Stimulated activated naive CD8-positive, alpha-beta T cell treated with anti-CD3 and anti-CD28 coated beads, Interleukin-15, Interleukin-2, amounts not matched to agents 100 U/mL and 50 U/mL, for 24 hours (primary cell): ENCODE results near the gene PGM2.
A peak's percentile ranks its signal among the peaks of the same experiment; 100 is the strongest.
"Not testable (repeated sequence)": the region's sequence is repeated elsewhere in the genome, so short reads cannot be mapped to it uniquely, and the experiment has no call there.

Experiments
- ATAC-seq: fragments of 150-1000 bp; cut with Tn5 transposase; one replicate; pipeline ENCODE4 v1.10.0; 2021
- DNase-seq: peaks from one replicate; pipeline ENCODE4 v3.0.0; 2021

Gene PGM2

DNA sequence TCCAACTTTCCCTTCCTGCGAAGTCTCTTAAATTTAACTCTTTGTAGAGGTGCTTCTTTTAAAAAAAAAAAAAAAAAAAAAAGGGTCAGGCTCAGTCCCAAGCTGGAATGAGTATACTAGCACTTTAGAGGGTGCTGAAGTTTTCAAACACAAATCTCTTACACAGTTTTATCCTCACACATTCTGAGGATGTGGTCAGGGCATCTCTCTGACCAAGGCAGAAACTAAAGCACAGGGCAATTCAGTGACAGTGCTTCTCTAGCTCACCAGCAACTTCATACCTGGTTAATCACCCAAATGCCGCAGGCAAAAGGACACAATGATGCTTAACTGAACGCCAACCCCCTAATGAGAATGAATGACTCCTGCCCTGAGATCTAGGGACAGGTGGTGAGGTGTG lies 9.8 kb upstream of the PGM2 start:
- no peak for DNase-seq
- no peak for ATAC-seq

DNA sequence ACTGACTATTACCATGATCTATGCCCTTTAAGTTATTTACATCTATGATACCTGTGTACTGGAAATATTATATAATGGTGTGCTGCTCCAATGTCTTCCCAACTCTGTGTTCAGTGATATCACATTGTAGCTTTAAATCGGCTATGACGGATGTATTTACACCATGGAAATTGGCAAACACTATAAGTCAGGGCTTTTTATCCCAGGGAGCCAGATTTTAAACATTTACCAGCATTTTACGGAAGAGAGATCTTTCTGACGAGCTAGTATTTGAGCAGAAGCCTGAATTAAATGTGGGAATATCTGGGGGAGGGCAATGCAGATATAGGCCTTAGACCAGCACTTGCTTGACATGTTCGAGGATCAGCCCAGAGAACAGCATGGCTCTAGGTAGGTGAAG lies 7.7 kb upstream of the PGM2 start:
- ATAC-seq, result no peak
- DNase-seq, result no peak

DNA sequence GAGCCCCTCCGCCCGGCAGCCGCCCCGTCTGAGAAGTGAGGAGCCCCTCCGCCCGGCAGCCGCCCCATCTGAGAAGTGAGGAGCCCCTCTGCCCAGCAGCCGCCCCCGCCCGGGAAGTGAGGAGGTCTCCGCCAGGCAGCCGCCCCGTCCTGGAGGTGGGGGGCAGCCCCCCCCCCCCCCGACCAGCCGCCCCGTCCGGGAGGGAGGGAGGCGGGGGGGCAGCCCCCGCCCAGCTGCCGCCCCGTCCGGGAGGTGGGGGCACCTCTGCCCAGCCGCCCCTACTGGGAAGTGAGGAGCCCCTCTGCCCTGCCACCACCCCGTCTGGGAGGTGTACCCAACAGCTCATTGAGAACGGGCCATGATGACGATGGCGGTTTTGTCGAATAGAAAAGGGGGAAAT lies 6.0 kb upstream of the PGM2 start:
- not testable (repeated sequence) for ATAC-seq

DNA sequence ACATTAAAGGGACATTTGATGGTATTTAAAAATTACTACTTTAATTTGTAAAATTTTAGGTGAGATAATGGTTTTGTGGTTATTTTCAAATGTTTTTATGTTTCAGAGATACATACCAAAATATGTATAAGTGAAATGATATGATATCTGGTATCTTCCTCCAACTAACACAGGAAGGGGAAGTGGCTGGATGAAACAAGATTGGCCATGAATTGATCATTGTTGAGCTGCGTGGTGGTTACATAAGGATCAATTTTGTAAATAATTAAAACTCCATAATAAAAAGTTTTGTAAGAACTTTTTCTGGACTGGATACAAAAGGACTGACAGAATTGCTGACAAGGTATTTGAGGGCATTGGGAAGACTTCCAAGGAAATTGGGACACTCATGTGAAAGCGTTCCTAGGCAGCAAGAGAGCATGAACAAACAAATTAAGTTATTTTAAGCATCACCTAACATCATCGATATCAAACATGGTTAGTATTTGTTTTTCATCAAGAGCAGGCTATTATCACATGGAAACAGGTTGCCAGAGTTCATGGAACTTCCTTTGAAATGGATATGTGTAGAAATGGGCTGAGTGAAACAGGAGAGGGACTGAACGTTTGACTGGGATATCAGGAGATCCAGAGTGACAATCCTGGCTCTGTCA lies 4.4 kb upstream of the PGM2 start:
- no peak for DNase-seq
- no peak for ATAC-seq

More for the DNA sequence above, 6.0 kb upstream of the PGM2 start:
- not testable (repeated sequence) for DNase-seq

DNA sequence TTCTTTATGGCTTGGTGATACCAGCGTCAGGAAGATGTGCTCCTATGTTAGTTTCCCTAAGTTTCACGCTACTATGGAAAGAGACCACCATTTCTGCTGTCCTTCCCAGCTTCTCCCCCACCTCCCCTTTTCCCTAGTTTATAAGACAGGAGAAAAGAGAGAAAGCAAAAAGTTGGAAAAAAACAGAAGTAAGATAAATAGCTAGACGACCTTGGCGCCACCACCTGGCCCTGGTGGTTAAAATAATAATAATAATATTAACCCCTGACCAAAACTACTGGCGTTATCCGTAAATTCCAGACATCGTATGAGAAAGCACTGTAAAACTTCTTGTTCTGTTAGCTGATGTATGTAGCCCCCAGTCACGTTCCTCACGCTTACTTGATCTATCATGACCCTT lies 985 bp upstream of the PGM2 start:
- ATAC-seq, DNase-seq: not testable (repeated sequence)

DNA sequence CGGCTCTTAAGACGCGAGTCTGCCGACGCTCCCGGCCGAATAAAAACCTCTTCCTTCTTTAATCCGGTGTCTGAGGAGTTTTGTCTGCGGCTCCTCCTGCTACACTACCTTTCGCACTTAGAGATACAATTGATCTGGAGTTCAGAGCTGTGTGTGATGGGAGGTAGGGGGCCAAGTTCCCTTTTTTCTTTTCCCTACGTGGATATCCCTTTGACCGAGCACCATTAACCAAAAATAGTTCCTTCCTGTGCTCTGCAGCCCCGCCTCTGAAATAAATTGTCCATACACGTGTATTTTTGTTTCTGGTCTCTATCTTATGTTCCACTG lies 555 bp upstream of the PGM2 start:
- DNase-seq (peak; percentile 14), ATAC-seq (peak; percentile 2)

DNA sequence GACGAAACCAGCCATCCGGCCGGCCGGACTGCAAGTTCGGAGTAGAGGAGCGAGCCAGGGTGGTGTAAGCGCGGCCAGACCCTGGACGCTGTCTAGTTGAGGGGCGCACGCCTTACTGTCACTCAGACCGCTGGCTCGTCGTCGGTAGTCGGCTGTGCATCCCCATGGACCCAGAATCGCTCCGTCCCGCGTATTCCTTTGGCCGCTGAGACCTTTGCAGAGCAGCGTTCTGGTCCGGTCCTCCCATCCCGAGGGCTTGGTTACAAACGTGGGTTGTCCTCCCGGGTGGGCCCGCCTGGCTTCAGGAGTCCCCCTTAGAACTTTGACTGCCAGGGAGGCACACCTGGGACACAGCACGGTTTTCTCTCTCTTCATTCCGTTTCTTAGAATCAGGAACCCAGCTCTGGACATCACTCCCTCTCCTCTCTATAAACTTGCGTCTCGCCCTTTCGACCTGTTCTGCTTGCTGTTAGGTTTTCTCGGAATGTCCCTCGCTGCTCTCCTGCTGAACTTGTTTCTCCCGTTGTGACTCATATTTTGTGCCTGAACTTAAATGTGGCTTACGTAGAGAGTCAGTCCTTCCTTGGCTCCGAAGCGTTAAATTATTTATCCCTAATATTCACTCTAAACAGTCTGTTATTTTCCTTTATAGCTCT lies 672 bp downstream of the PGM2 start:
- DNase-seq (no peak), ATAC-seq (peak; percentile 44)

DNA sequence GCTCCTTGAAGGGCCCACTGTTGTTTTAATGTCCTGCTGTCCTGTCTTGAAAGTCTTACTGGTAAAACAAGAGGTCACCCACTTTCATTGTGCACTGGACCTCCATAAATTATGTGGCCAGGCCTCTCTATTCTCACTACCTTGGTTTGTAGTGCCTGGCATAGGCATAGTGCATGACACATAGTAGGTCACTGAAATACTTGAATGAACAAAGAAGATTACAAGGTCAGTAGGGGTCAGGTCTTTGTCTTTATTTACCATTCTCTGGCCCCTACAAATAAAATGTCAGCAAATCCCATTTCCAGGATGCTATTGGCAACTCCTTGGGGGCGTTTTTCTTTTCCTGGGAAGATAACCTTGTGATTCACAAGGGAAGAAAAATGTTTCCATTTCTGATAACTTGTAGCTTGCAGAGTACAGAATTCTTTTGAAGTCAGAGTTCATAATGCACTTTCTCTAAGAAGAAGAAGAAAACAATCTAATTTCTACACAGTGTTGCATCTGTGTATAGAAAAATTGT lies 1.4 kb downstream of the PGM2 start:
- ATAC-seq (no peak), DNase-seq (no peak)

DNA sequence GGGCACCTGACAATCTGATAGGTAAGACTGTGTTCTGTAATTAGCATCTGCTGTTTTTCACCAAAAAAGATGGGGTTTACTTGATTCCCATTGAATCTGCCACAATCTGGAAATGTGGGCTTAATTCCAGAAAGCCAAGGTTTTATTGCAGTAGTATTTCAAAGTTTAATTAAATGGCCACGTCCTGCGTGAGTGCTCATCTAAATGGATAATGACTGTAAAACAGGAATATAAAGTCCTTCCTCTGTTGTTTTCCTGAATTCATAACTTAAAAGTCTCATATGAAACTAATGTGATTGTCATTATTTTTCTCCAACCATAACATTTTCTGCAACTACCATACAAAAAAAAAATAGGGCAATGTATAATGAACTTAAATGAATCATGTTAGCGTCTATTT lies 2.4 kb downstream of the PGM2 start:
- no peak for ATAC-seq

DNA sequence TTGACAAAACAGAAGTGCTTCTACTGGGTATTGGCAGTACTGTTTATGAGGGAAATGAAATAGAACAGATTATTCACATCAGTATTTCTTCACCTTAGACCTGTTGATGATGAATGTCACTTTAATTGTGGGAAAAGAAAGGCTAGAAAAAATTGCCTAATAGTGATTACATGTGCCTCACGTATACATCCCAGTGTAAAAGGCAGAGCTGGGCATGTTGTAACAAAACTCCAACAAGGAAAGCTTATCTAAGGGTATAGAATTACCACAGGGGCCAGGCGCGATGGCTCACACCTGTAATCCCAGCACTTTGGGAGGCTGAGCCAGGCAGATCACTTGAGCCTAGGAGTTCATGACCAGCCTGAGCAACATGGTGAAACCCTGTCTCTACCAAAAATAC lies 4.2 kb downstream of the PGM2 start:
- ATAC-seq, result no peak
- no peak for DNase-seq

More for the DNA sequence above, 2.4 kb downstream of the PGM2 start:
- DNase-seq, result no peak

DNA sequence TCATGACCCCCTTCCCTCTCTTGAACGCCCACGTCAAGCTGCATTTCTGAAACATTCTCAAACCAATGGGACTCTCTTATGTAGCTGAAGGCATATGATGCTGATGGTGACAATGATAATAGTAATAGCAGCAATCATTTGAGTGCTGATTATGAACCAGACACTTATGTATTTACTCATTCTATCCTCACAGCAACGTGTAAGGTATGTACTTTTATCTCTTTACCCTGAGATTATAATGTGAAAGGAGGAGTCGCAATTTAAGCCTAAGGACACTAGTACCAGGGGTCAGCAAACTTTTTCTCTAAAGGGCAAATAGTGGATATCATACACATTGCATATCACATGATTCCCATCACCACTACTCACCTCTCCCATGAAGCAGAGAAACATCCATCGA lies 8.5 kb downstream of the PGM2 start:
- DNase-seq, result no peak

DNA sequence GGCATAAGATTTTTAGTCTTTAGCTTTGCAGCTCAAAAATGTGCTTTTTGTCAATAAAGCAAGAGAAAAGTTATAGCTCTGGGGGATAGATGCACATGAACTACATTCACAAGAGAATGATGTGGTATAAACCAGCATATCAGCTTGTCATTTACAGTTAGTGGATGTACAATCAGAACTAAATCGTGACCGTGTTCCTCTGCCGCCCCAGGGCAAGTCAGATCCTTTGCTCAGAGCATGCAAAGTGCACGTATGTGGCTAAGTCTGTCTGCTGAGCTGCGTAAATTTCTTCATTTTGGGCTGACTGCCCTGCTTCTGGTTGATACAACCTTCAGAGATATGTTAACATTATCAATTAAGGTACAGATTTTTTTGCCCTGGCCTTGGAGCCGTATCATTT lies 9.3 kb downstream of the PGM2 start:
- DNase-seq (no peak), ATAC-seq (no peak)

More for the DNA sequence above, 8.5 kb downstream of the PGM2 start:
- no peak for ATAC-seq

DNA sequence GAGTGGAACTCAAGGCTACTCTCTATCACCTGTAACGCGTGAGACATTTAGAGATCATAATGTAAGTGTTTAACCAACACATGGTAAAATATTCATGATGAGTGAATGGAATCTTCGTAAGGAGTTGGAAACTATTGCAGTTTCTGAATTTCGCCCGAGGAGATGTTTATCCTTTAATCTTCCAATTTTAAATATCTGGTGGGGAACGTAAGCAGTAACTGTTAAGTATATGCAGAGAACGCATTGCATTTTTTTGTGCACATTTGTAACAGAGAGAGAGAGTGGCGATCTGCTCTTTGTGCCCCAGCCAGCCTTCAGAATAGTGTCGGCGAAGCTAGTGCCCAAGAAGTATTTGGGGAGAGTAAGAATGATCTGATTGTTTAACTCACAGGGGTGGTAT lies 9.8 kb downstream of the PGM2 start:
- ATAC-seq (no peak), DNase-seq (no peak)

DNA sequence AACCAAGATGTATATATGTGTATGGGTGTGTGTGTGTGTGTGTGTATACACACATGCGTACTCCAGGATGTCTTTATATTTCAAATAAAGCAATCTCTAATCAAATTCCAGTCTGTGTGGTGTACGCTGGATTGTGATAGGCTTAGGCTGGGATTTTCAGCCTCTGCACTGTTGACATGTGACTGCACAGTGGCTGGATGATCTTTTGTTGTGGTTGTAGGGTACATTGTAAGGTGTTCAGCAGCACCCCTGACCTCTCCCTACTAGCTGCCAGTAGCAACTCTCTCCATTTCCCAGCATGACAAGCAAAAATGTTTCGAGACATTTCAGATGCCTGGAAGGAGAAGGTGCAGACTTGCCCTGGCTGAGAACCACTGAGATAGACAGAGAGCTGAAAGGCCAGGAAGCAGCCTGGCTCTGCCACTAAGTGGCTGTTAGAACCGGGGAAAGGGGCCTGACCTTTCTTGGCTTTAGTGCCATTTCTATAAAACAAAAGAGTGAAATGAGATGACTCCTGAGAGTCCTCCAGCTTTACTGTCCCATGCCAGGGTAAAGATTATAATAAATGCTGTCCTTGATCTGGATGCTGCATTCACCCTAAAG lies 10.5 kb downstream of the PGM2 start:
- peak; percentile 61 for ATAC-seq
- DNase-seq, result no peak

DNA sequence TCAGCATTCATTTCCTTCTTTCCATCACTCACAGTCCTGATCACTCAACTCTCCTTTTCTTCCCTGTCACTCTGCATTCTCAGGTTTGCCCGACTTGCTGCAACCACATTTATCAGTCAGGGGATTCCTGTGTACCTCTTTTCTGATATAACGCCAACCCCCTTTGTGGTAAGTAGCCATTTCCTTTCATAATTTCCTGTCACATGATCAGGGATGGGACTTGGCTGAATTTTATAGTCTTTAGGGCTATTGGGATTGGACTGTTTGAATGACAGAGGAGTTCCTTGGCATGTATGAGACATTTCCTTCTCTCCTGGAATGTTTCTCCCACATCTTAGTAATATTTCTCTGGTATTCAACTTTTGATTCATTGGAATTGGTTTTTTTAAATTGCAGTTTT lies 11.0 kb downstream of the PGM2 start:
- ATAC-seq (peak; percentile 40), DNase-seq (no peak)

DNA sequence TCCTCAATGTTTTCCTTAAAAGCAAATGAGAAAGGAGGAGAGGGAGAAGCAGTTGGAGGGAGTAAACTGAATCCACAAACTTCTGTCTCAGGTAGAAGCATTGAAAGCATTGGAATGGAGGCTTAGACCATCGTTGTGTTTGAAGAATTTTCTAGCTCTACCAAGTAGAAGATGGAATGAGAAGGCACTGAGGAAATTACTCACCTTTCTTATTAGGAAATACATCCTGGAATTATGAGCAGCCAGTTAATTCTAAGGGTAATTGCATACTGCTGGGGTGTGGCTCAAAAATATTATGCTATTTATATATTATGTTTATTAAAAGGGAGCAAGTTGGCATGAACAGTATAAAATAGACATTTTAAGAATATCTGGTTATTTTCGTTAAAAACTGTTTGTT lies 12.9 kb downstream of the PGM2 start:
- ATAC-seq (no peak), DNase-seq (no peak)

DNA sequence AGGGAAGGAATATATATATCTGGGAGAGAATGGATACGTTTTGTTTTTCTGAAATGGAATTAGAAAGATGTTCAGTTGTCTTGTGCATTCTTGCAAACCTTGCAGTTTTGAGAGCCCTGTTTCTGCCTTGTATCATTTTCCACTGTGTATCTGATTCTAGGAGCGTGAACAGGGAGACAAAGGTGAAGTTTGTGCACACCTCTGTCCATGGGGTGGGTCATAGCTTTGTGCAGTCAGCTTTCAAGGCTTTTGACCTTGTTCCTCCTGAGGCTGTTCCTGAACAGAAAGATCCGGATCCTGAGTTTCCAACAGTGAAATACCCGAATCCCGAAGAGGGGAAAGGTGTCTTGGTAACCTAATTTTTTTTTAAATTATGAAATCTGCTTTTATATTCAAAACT lies 17.7 kb downstream of the PGM2 start:
- DNase-seq, result no peak
- ATAC-seq, result no peak

DNA sequence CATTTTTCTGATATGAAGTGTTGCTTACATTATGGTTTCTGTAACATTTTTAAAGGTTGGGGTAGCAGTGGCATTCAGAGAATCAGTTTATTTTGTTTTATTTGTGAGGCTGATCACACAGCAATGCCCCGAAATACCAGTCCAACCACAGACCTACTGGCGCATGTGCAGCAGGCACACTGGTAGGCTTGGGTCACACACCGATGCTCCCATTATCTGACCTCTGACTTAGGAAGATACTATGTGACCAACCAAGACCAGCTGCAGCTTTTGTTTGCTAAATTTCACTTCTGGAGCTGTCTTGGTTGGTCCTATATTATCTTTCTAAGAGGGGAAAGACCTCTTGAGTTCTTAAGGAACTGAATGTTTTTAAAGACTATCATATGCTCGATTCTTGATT lies 18.7 kb downstream of the PGM2 start:
- DNase-seq (no peak), ATAC-seq (no peak)

DNA sequence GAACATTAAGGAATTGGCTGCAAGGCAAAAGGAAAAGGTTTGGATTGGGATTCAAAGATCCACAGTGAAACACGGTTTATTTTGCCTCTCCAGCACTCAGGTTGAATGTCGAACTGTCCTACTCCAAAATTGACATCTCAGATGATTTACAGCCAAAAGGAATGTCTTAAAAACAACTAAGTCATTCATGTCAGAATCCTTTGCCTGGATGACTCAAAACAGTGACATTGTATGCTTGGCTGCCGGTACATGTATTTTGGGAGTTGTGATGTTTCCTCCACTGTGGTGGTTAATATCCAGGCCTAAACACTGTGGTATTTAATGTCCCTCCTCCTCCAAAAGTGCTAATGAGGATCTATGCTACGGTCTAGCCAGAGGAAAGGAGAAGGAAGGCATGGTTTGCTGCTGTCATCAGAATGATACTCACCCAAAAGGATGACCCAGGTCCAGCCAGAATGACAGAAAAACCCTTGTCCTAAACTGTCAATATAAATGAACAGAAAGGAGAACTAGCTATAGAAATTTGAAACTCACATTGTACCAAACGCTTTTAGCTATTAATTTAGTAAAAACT lies 20.9 kb downstream of the PGM2 start:
- no peak for ATAC-seq
- DNase-seq, result no peak

DNA sequence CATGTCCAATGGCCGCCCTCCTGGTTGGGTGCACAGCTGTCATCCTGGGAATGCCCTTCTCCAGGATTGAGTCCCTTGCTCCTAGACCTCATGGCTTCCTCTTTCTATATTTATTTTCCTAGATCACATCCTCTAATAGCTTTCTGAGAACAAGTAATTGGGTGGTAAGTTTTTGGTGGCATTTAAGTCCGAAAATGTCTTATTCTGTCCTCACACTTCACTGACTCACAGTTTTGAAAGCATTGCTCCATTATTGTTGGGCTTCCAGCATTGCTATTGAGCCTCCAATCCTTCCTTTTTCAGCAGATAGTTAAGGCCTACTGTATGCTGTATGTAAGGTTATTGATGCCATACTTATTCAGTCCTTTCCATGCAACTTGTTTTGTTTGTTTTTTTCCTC lies 25.9 kb downstream of the PGM2 start:
- ATAC-seq, result no peak
- no peak for DNase-seq

DNA sequence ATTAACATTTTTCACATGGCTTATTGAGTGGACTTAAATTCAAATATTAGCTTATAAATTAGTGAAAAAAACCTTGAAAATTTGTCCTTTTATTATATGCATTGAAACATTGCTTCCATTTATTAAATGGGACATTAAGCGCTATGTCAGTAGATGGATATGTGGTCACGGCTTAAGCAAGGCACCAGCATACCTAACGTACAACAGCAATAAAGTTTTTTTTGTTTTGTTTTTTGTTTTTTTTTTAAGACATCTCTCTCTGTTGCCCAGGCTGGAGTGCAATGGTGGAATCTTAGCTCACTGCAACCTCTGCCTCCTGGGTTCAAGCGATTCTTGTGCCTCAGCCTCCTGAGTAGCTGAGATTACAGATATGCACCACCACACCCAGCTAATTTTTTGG lies 31.6 kb downstream of the PGM2 start:
- DNase-seq (no peak), ATAC-seq (no peak)

DNA sequence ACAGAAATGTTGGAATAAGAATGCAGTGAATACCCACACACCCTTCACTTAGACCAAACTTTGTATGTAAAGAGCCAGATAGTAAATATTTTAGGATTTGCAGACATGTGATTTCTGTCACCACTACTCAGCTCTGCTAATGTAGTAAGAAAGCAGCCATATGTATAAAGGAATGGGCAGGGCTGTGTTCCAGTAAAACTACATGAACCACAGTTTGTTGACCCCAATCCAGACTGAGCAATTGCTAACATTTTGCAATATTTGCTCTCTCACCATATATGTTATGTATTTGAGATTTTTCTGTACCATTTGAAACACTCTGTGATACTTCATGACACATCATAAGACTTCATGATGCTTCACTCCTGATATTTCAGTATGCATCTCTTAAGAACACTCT lies 32.4 kb downstream of the PGM2 start:
- ATAC-seq (no peak), DNase-seq (no peak)

DNA sequence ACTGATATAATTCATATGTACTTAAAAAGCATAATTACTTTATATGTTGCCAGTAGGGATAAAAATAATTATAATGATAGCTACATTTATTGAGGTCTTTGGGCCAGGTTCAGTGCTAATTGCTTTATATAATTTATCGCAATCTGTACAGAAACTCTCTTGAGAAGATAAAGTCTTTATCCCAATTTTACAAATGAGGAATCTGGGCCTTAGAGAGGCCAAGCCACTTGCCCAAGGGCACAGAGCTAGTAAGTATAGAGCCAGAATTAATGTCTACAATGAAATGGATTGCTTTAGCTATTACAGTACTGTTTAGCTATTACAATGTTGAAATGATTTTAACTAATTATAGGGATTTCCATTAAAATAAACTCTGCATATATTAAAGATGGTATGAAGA lies 33.8 kb downstream of the PGM2 start:
- DNase-seq (no peak), ATAC-seq (no peak)
